GM11168 (cell line): Measurements from ENCODE around the gene ICAM1.
"Not testable (repeated sequence)": the region's sequence is repeated elsewhere in the genome, so short reads cannot be mapped to it uniquely, and the experiment has no call there.

Source experiments
- in situ Hi-C: fragments of 300-500 bp; cut with MboI; formaldehyde crosslinking; loops from one replicate; pipeline ENCODE4 v1.12.0; 2022; ENCODE audit warnings: low sequenced_read_pairs; ENCODE audit not compliant: unreplicated experiment

Gene ICAM1

GRCh38 chr19:10269333-10270179, 1.4 kb upstream of the ICAM1 start:
- in situ Hi-C loops, result loop anchor here (5.0 kb wide), 2 partner anchors 38 to 118 kb away; partner anchors contain the start of gene ZGLP1

GRCh38 chr19:10270180-10270615, 722 bp upstream of the ICAM1 start:
- in situ Hi-C loops, result loop anchor here (5.0 kb wide), 1 partner anchor 117 kb away; no protein-coding TSS in a partner anchor

GRCh38 chr19:10271543-10272086, 695 bp downstream of the ICAM1 start:
- in situ Hi-C loops, result loop anchor here (5.0 kb wide), 1 partner anchor 116 kb away; no protein-coding TSS in a partner anchor

- in situ Hi-C loops, result loop anchor here (5.0 kb wide), 1 partner anchor 113 kb away; no protein-coding TSS in a partner anchor
Observed at GRCh38 chr19:10274589-10274988, 3.7 kb downstream of the ICAM1 start.

GRCh38 chr19:10277795-10278589, 7.1 kb downstream of the ICAM1 start:
- in situ Hi-C loops, result no loop called here

- in situ Hi-C loops, result no loop called here
Observed at GRCh38 chr19:10278935-10279334, 8.0 kb downstream of the ICAM1 start.

- in situ Hi-C loops, result no loop called here
Observed at GRCh38 chr19:10279737-10280442, 9.0 kb downstream of the ICAM1 start.

GRCh38 chr19:10282043-10282442, 11.1 kb downstream of the ICAM1 start:
- in situ Hi-C loops, result not testable (repeated sequence)

GRCh38 chr19:10283301-10284064, 12.6 kb downstream of the ICAM1 start:
- in situ Hi-C loops, result no loop called here

- in situ Hi-C loops, result no loop called here
Observed at GRCh38 chr19:10284065-10284959, 13.4 kb downstream of the ICAM1 start.

- in situ Hi-C loops, result no loop called here
Observed at GRCh38 chr19:10284960-10285278, 14.0 kb downstream of the ICAM1 start.

GRCh38 chr19:10285393-10285792, 14.5 kb downstream of the ICAM1 start:
- in situ Hi-C loops, result no loop called here

GRCh38 chr19:10286803-10287737, 16.1 kb downstream of the ICAM1 start, which contains the start of gene ICAM4:
Gene ICAM4, plus strand, starts transcription at chr19:10286955. Its CDS starts 58 bp downstream, at chr19:10287013.
- in situ Hi-C loops, result no loop called here

GRCh38 chr19:10288662-10289166, 17.8 kb downstream of the ICAM1 start:
- in situ Hi-C loops, result no loop called here

GRCh38 chr19:10289167-10289835, 18.4 kb downstream of the ICAM1 start:
- in situ Hi-C loops, result no loop called here

GRCh38 chr19:10289836-10290356, 19.0 kb downstream of the ICAM1 start, which contains the start of gene ICAM5:
Gene ICAM5, plus strand, starts transcription at chr19:10289952. Its CDS starts 92 bp downstream, at chr19:10290044.
- in situ Hi-C loops, result no loop called here
